NCI-H446 (cell line): ENCODE results near the gene PPP1R13B.
A peak's percentile ranks its signal among the peaks of the same experiment; 100 is the strongest.

ENCODE experiments used
- DNase-seq, 2 experiments: peaks; one replicate each; lab custom pipeline; 2025; lab: John Stamatoyannopoulos, UW

PPP1R13B gene

DNA sequence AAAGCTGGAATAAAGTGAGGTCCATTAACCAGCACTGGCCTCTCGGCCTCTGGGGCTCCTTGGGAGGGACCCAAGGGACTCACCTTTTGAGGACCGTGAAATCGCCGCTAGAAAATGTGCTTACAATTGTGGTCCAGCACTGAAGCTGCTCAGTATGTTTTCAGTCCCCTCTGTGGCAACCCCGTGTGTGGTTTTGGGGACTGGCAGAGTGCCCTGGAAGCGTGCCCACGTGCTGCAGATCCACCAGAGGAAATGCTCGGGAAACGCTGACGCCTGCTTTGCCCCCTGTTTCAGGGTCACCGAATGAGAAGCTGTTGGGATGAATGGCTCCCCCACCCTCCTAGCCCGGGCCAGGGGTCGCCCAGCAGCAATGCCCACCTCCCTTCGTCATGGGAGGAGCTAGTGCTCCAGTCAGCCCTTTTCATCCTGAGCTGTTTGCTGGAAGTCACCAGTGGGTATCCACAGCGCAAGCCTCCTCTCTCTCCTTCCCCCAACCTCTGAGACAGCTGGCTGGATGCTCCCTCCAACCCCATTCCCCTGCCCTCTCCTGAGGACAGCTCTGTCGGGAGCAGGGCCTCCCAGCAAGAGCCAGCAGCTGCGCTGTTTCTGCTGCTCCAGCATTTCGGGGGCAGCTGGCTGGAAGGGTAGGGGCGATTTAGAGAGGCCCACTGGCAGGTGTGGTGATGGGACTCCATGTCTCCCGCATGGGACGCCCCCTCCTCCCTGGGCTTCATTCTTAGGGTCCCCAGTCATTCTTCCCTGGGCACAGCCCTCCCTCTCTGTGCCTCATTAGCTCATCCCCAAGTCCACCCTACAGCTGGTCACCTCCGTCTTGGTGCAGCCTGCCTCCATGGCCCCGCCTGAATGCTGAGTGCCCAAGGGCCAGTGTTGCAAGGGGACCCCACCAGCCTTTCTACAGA is 33.2 kb upstream of the PPP1R13B start:
- DNase-seq: peak in 1 of 2 experiments; percentile 65

DNA sequence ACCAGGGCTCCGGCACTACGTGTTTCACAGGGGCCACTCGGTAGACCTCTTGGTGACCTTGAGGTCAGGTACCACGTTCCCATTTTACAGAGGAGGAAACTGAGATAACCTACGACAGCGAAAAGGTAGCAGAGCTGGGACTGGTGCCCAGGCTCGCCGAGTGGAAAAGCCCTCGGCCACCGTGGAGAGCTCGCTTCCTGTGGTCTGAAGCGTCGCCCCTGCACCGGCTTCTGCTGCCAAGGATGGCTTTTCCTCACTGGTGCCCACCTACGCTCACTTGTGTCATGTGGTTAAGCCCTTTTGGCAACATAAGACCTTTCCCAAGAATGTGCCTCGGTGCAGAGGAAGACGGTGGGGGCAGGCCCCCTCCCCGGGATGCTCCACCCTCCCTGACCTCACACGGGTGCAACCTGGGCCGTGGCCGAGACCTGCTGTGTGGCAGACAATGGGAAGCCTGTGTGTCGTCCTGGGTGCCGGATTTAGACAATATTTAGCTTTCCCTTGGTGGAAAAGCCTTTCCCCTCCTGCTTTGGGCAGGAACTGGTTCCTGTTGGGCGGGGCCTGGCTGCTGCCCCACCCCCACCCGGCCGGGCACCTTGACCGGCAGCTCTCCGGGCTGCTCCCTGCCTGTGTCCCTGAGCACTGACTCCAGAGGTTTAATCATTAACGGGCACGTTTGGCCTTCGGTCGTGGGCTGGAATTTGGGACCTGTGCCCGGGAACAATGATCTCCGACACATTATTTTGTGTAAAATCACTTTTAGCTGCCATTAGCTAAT is 32.4 kb upstream of the PPP1R13B start:
- no peak for DNase-seq

- DNase-seq: no peak
Observed at GRCh38 chr14:103879118-103879569, 31.8 kb upstream of the PPP1R13B start.

DNA sequence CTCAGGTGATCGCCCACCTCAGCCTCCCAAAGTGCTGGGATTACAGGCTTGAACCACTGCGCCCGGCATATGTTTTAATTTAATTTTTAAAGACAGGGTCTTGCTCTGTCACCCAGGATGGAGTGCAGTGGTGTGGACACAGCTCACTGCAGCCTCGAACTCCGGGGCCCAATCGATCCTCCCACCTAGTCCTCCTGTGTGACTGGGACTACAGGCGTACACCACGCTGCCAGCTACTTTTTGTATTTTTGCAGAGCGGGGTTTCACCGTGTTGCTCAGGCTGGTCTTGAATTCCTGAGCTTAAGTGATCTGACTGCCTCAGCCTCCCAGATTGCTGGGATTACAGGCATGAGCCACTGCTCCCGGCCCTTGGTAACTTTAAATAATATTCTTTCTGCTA is 30.8 kb upstream of the PPP1R13B start:
- DNase-seq: no peak

DNA sequence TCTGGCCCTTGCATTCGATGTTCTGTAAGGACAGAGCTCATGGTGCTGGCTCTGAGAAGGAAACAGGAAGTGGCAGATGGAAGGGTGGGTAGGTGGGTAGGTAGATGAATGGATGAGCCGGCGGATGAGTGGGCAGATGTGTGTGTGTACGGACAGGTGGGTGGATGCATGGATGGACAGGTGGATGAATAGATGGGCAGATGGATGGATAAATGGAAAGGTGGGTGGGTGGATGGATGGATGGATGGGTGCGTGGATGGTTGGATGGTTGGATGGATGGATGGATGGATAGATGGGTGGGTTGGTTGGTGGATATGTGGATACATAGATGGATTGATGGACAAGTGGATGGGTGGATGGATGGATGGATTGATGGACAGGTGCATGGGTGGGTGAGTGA is 27.6 kb upstream of the PPP1R13B start:
- DNase-seq: no peak

DNA sequence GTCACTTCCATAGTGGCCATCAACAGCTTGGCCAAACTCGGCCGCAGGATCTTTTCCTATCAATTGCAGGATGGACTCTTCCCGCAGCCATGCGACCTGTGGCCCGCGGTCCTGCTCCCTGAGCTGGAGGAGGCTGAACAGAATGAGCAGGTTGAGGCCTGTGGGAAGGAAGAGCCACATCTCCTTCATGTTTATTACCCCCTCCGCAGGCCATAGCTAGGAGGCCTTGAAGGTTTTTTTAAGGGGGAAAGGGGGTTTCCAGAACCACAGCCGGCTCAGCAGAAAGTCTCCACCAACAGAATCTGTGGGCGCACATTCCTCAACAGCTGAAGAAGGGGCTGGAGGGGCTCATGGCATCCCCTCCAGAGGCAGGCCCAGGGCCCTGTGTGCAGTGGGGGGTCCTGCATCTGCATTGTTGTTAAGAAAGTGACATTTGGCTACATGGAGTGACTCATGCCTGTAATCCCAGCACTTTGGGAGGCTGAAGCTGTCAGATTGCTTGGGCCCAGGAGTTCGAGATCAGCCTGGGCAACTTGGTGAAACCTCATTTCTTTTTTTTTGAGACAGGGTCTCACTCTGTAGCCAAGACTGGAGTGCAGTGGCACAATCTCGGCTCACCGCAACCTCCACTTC is 25.2 kb upstream of the PPP1R13B start:
- DNase-seq: no peak

- DNase-seq: no peak
Observed at GRCh38 chr14:103871596-103872480, 24.5 kb upstream of the PPP1R13B start.

DNA sequence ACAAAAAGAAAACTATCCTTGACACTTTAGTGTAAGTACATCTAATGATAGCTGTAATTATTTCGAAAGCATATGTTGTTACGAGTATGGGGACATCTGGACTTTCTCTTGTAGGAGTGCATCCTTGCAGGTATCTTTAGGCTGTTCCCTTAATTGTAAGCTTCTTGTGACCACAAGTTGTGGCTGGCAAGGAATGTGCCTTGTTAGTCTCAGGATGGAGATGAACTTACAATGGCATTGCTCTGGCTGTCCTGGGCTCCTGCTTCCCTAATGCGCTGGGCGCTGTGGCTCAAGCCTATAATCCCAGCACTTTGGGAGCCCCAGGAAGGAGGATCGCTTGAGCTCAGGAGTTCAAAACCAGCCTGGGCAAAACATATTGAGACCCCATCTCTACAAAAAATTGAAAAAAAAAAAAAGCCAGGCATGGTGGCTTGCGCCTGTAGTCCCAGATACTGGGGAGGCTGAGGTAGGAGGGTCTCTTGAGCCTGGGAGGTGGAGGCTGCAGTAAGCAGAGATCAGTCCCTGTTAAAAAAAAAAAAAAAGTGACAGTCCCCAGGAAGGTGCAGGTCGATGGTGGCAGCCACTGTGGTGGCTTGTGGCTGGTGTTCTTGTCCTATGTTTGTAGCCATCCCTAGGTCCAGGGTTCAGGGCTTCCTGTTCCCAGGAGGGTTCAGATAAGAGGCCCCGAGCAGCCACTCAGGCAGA is 23.7 kb upstream of the PPP1R13B start:
- no peak for DNase-seq

GRCh38 chr14:103870144-103870876 is 22.9 kb upstream of the PPP1R13B start:
- DNase-seq: no peak

DNA sequence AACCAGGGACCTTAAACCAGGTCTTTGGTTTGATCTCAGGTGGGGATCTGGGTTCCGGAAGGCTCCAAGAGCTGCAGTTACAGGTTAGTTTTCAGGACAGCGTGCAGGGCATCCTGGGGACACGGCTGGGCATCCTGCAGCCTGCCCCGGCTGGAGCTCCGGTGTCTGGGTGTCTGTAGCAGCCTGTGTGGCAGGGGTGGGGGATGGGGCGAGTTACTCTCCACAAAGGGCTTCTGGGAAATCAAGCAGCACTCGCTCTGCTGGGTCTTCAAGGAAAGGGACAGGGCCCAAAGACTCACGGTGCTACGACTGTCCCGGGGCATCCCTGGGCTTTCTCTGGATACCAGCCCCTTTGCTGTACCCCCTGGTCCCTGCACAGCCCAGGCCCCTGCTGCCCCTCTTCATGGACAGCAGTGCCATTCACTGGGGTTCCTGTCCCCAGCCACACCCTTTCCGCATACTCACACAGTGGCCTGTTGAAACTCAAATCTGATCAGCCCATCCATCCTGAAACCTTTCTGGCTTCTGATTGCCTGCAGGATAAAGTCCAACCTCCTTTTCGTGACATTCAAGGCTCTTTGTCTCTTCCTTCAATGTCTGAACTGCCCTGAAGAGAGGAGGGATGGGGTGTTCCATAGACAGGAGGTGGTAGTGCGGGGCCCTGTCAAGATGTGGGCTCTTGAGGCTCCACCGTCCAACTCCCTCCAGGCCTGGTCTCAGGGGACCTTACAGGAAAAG is 22.2 kb upstream of the PPP1R13B start:
- DNase-seq: no peak

GRCh38 chr14:103868242-103868897 is 21.0 kb upstream of the PPP1R13B start:
- DNase-seq: no peak

DNA sequence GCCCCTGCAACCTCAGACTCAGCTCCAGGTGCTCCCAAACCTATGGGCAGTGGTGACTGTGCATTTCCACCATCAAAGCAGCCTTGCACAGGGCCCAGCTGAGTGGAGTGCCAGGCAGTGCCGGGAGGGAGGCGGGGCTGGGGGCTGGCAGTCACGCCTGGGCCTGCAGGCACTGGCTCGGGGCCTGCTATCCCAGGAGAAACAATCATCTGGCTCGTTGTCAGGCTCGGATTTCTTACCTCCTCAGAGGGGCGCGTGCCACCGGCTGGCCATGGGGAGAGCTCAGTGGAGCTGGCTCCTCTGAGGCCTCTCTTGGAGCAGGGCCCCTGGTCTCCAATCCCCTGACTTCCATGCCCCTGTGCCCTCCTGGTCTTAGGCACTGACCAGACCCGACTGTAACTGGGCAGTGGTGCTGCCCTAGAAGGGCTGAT is 20.2 kb upstream of the PPP1R13B start:
- DNase-seq: peak; percentile 92 to 96

DNA sequence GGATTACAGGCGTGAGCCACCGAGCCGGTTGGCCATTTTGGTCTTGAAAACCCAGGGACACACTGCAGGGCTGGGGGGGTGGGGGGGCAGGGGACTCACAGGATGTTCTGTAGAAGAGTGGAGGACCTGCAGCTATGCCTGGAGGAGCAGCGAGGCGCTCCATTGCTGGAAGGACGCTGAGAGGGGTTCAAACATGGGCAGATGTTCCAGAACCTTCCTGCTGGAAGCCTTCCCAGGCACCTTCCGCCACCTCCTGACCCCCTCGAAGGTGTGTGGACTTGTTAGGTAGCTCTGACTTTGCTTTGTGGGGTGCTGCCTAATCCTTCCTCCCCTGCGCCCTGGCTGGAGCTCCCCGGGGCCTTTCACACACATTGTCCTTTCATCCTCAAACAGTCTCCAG is 19.6 kb upstream of the PPP1R13B start:
- DNase-seq: no peak

- DNase-seq: no peak
Observed at GRCh38 chr14:103863245-103863644, 15.9 kb upstream of the PPP1R13B start.

DNA sequence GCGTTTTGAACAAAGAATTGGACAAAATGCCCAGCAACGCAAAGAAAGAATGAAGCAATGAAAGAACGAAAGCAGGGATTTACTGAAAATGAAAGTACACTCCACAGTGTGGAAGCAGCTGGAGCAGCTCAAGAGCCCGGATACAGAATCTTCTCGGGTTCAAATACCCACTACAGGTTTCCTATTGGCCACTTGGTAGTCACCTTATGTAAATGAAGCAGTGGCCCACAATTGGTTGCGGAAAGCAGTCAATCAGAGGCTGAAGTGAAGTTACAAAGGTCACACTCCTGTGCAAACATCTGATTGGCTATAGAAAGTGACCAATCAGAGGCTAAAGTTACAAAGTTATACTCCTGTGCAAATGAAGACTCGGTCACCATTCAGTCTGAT is 15.0 kb upstream of the PPP1R13B start:
- no peak for DNase-seq

DNA sequence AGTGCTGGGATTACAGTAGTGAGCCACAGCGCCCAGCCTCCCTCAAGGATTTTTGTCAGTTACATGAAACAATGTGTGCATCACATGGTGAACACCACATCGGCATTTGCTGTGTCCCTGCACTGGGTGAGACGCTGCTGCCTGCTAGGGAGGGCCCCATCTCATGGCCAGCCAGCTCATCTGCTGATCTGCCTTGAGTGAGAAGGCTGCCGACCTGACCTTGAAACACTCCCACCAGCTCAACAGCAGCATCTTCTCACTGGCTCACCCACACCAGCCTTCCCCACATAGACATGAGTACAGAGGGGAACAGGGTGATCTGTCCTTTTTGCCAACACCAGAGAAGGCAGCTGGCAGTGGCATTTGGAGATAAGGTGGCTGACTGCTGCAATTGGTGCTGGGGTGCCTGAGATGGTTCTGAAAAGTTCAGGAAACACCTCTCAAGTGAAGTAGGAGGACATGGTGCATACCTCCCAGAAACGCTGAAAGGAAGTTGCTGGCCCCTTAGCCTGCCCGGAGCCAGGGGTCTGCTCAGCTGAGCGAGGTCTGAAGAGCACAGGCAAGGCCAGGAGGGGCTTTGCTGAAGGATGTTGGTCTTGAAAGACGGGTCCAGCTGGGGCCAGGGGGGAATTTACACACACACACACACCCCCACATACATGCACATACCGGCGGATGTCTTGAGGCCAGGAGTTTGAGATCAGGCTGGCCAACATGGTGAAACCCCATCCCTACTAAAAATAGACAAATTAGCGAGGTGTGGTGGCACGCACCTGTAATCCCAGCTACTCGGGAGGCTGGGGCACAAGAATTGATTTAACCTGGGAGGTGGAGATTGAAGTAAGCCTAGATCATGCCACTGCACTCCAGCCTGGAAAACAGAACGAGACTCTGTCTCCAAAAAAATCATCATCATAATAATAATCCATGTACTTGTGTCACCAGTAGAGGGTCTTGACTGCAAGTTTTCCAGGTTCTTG is 14.3 kb upstream of the PPP1R13B start:
- DNase-seq: no peak

DNA sequence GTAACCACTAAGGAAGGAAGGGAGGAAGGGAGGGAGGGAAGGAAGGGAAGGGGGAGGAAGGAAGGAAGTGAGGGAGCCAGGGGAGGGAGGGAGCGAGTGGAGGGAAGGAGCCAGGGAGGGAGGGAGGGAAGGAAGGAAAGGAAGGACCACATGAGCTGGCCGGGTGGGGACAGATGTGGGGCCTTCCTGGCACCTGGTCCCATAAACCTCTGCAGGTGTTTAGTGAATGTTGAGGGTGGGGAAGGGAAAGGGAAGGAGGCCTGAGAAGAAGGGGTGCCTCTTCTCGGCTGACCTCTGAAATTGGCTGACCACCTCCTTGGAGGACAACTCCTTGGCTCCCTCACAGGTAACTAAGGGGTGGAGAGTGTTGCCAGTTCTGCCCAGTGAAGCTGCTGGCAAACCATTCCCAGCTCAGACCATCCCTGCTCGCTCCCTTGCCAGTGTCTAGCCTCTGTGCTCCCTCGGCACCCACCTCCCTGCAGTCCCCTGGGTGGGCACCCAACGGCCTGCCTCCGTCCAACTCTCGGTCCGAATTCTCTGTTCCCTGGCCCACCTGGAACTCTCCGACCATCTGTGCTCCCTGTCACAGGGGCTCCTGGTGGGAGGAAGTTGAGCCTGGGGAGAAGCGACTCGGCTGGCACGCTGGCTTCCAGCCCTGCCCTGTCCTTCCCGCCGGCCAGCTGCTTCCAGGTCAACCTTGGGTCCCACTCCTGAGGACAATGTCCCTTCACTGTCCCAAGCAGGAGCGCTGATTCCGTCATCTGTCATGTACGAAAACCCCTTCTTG is 12.2 kb upstream of the PPP1R13B start:
- no peak for DNase-seq
